H1 (cell line): Measurements from ENCODE around the gene TLR7. TPM values are rescaled to one million over a fixed set of nuclear protein-coding genes. Genes with fewer than 3 reads are reported as not detected.

Source experiments
- CTCF ChIA-PET: fragments of 300-600 bp; sonication (Branson Sonifier 250); formaldehyde crosslinking; loops from one replicate; lab custom pipeline; 2021; ENCODE audit not compliant: partially characterized antibody; lab: Charles Lee
- POLR2A ChIA-PET: fragments of 300-600 bp; sonication (Branson Sonifier 250); formaldehyde crosslinking; loops from one replicate; lab custom pipeline; 2021; ENCODE audit warnings: inconsistent platforms; ENCODE audit not compliant: partially characterized antibody; lab: Charles Lee
- DNase-seq, 2 experiments: peaks; one replicate each; pipeline versions ENCODE4 v3.0.0 to v3.0.0-alpha.2; 2010 to 2022; ENCODE audit warnings: low spot score in 2 of 2, low read depth in 1 of 2, mixed read lengths in 1 of 2
- FAIRE-seq: peaks from 2 replicates; lab custom pipeline; 2011; peaks lifted over from hg19 to GRCh38; lab: Jason Lieb, UNC
- H2AFZ ChIP-seq: 2 replicates; pipeline ENCODE4 v1.8.1; 2012; ENCODE audit warnings: low read length, inconsistent platforms
- H2AK5ac ChIP-seq: 2 replicates; pipeline ENCODE4 v1.6.1; 2013; ENCODE audit warnings: low read depth, low read length
- H2BK120ac ChIP-seq: replicated peaks from 2 replicates; pipeline ENCODE3; 2013; ENCODE audit warnings: low read depth, low read length, inconsistent platforms
- H2BK12ac ChIP-seq: 2 replicates; pipeline ENCODE4 v1.6.1; 2013; ENCODE audit warnings: low read depth, low read length
- H2BK15ac ChIP-seq: 2 replicates; pipeline ENCODE4 v1.6.1; 2013; ENCODE audit warnings: low read length
- H2BK20ac ChIP-seq: 2 replicates; pipeline ENCODE4 v1.6.1; 2013; ENCODE audit warnings: low read length
- H2BK5ac ChIP-seq: 2 replicates; pipeline ENCODE4 v1.6.1; 2013; ENCODE audit warnings: low read depth, low read length
- H3K14ac ChIP-seq: 2 replicates; pipeline ENCODE4 v1.6.1; 2013; ENCODE audit warnings: inconsistent platforms; ENCODE audit not compliant: insufficient read length
- H3K18ac ChIP-seq: 2 replicates; pipeline ENCODE4 v1.6.1; 2013; ENCODE audit warnings: low read length; ENCODE audit errors: extremely low read depth
- H3K23ac ChIP-seq: 2 replicates; pipeline ENCODE4 v1.6.1; 2013; ENCODE audit warnings: inconsistent platforms; ENCODE audit not compliant: insufficient read length
- H3K23me2 ChIP-seq: 2 replicates; pipeline ENCODE4 v1.6.1; 2013; ENCODE audit warnings: low read depth, low read length
- H3K27ac ChIP-seq: 2 replicates; pipeline ENCODE4 v1.6.1; 2011; ENCODE audit warnings: low read depth, low read length, inconsistent platforms
- H3K27me3 ChIP-seq, 4 experiments: replicated peaks in 1 of 4; 1 replicate in 1 of 4; 2 replicates in 3 of 4; pipeline versions ENCODE4 v1.6.1 to v1.8.1; 2011 to 2013; ENCODE audit warnings: low read length in 3 of 4, mild to moderate bottlenecking in 3 of 4, inconsistent platforms in 2 of 4, mixed read lengths in 2 of 4, moderate library complexity in 1 of 4; ENCODE audit not compliant: control insufficient read depth in 3 of 4, insufficient read depth in 3 of 4; ENCODE audit errors: extremely low read depth in 1 of 4
- H3K36me3 ChIP-seq, 4 experiments: 2 replicates each; pipeline versions ENCODE4 v1.6.1 to v1.8.1; 2011 to 2013; ENCODE audit warnings: mild to moderate bottlenecking in 4 of 4, low read length in 3 of 4, moderate library complexity in 2 of 4, control low read depth in 1 of 4, inconsistent platforms in 1 of 4; ENCODE audit not compliant: insufficient read depth in 4 of 4, control insufficient read depth in 2 of 4
- H3K4ac ChIP-seq: replicated peaks from 2 replicates; pipeline ENCODE3; 2013; ENCODE audit warnings: low read length, low read depth, mixed read lengths, inconsistent platforms; ENCODE audit not compliant: insufficient read length
- H3K4me1 ChIP-seq, 4 experiments: replicated peaks in 1 of 4; 1 replicate in 1 of 4; 2 replicates in 3 of 4; pipeline versions ENCODE4 v1.6.1 to v1.8.1; 2011 to 2013; ENCODE audit warnings: low read length in 3 of 4, inconsistent platforms in 2 of 4, mixed read lengths in 1 of 4; ENCODE audit not compliant: insufficient read depth in 4 of 4, control insufficient read depth in 3 of 4
- H3K4me2 ChIP-seq, 2 experiments: 2 replicates each; pipeline versions ENCODE4 v1.6.1 to v1.8.1; 2011 to 2013; ENCODE audit warnings: low read depth in 2 of 2, low read length in 2 of 2, control low read depth in 1 of 2, inconsistent platforms in 1 of 2, mild to moderate bottlenecking in 1 of 2; ENCODE audit not compliant: insufficient read depth in 1 of 2
- H3K4me3 ChIP-seq, 4 experiments: fragments of 200-600, 300-600 bp in 1 of 4; sonication (generic), shearing (Covaris generic), sonication (Bioruptor Twin) in 1 of 4; 2 replicates each; pipeline versions ENCODE4 v1.5.1 to v1.8.1; 2011 to 2016; ENCODE audit warnings: low read length in 4 of 4, low read depth in 3 of 4, control low read depth in 2 of 4, inconsistent platforms in 2 of 4, mild to moderate bottlenecking in 2 of 4, mixed read lengths in 1 of 4, moderate library complexity in 1 of 4; ENCODE audit not compliant: insufficient read depth in 2 of 4; ENCODE audit errors: extremely low read depth in 1 of 4
- H3K56ac ChIP-seq: replicated peaks from 2 replicates; pipeline ENCODE3; 2013; ENCODE audit warnings: low read depth, mild to moderate bottlenecking, mixed read lengths, low read length, inconsistent platforms; ENCODE audit not compliant: insufficient read length
- H3K79me1 ChIP-seq: 2 replicates; pipeline ENCODE4 v1.6.1; 2013; ENCODE audit warnings: low read depth, low read length, control low read depth
- H3K79me2 ChIP-seq, 2 experiments: 2 replicates each; pipeline versions ENCODE4 v1.6.1 to v1.8.1; 2012 to 2013; ENCODE audit warnings: low read length in 2 of 2, mild to moderate bottlenecking in 2 of 2, inconsistent platforms in 1 of 2; ENCODE audit not compliant: insufficient read depth in 2 of 2, control insufficient read depth in 1 of 2
- H3K9ac ChIP-seq, 4 experiments: replicated peaks in 1 of 4; 1 replicate in 1 of 4; 2 replicates in 3 of 4; pipeline versions ENCODE4 v1.6.1 to v1.8.1; 2011 to 2013; ENCODE audit warnings: low read depth in 3 of 4, low read length in 3 of 4, control low read depth in 2 of 4, mild to moderate bottlenecking in 2 of 4, moderate library complexity in 2 of 4, inconsistent platforms in 1 of 4; ENCODE audit errors: extremely low read depth in 1 of 4
- H3K9me3 ChIP-seq, 2 experiments: 2 replicates each; pipeline versions ENCODE4 v1.6.1 to v1.8.1; 2012 to 2013; ENCODE audit warnings: mild to moderate bottlenecking in 2 of 2, moderate library complexity in 2 of 2, control low read depth in 1 of 2, inconsistent platforms in 1 of 2, low read depth in 1 of 2, low read length in 1 of 2, mixed read lengths in 1 of 2; ENCODE audit not compliant: insufficient read depth in 2 of 2
- H4K20me1 ChIP-seq, 2 experiments: replicated peaks in 1 of 2; 2 replicates each; pipeline versions ENCODE3 to v1.8.1; 2011 to 2013; ENCODE audit warnings: inconsistent platforms in 2 of 2, low read length in 2 of 2, mild to moderate bottlenecking in 1 of 2; ENCODE audit not compliant: insufficient read depth in 2 of 2, control insufficient read depth in 1 of 2
- H4K5ac ChIP-seq: 2 replicates; pipeline ENCODE4 v1.6.1; 2013; ENCODE audit warnings: low read length, low read depth, mixed read lengths, inconsistent platforms; ENCODE audit not compliant: insufficient read length
- H4K8ac ChIP-seq: 2 replicates; pipeline ENCODE4 v1.8.0; 2013; ENCODE audit warnings: mild to moderate bottlenecking, moderate library complexity, low read length, inconsistent platforms; ENCODE audit not compliant: insufficient read depth; ENCODE audit errors: extremely low read depth
- H4K91ac ChIP-seq: replicated peaks from 2 replicates; pipeline ENCODE3; 2013; ENCODE audit warnings: low read length, mixed read lengths, inconsistent platforms; ENCODE audit not compliant: insufficient read length
- ASH2L ChIP-seq: fragments of 200-600, 300-600 bp; sonication (generic); IDR thresholded peaks from one replicate; pipeline ENCODE4 v1.7.1; 2017; ENCODE audit warnings: low read length
- BRCA1 ChIP-seq: IDR thresholded peaks from 2 replicates; pipeline ENCODE4 v1.6.1; 2012; ENCODE audit warnings: low read depth, low read length, improper control_type of control experiment
- FOSL1 ChIP-seq: IDR thresholded peaks from 2 replicates; pipeline ENCODE4 v1.6.1; 2011; ENCODE audit warnings: mild to moderate bottlenecking, low read depth, low read length, moderate library complexity; ENCODE audit not compliant: insufficient read depth
- GTF2F1 ChIP-seq: IDR thresholded peaks from 2 replicates; pipeline ENCODE4 v1.6.1; 2012; ENCODE audit warnings: low read depth, low read length, improper control_type of control experiment, borderline replicate concordance
- KDM1A ChIP-seq: fragments of 200-600, 300-600 bp; sonication (generic); IDR thresholded peaks from 2 replicates; pipeline ENCODE4 v1.7.1; 2016; ENCODE audit warnings: mild to moderate bottlenecking, low read length, borderline replicate concordance
- POLR2AphosphoS5 ChIP-seq: IDR thresholded peaks from 2 replicates; pipeline ENCODE4 v1.6.1; 2011; ENCODE audit warnings: low read depth, low read length
- TAF1 ChIP-seq: IDR thresholded peaks from 2 replicates; pipeline ENCODE4 v1.6.1; 2011; ENCODE audit warnings: mild to moderate bottlenecking, low read depth, low read length
- TAF7 ChIP-seq: optimal IDR thresholded peaks from 2 replicates; pipeline ENCODE3; 2011; ENCODE audit warnings: low read depth, mild to moderate bottlenecking, inconsistent platforms, low read length, moderate library complexity, borderline replicate concordance
- TCF12 ChIP-seq: IDR thresholded peaks from 2 replicates; pipeline ENCODE4 v1.6.1; 2011; ENCODE audit warnings: low read depth, mild to moderate bottlenecking, low read length
- ZNF274 ChIP-seq: IDR thresholded peaks from 2 replicates; pipeline ENCODE4 v1.7.0; 2012; ENCODE audit warnings: low read length, borderline replicate concordance; ENCODE audit errors: extremely low read depth
- WGBS, 2 experiments: shearing (Covaris generic) in 1 of 2; methylation state at CpG; one replicate each; pipeline versions ENCODE4 v1.1.6 to v1.1.7; 2013 to 2015; ENCODE audit warnings: low lambda C conversion rate in 2 of 2, mixed read lengths in 2 of 2, inconsistent platforms in 1 of 2, low coverage in 1 of 2, missing lambda C conversion rate in 1 of 2; ENCODE audit not compliant: insufficient replicate concordance in 2 of 2, insufficient coverage in 1 of 2, insufficient read length in 1 of 2; ENCODE audit errors: extremely low coverage in 1 of 2, missing lambda C conversion rate in 1 of 2; 5-methylcytosine and 5-hydroxymethylcytosine counted together
- polyA plus RNA-seq, 7 experiments: library from polyadenylated mRNA; depleted of rRNA in 3 of 7; stranded (reverse) in 5 of 7; unstranded in 2 of 7; fragments of >200 nt in 5 of 7; fragments of 200-250 nt in 2 of 7; gene quantifications; 1 replicate in 5 of 7; 2 replicates in 1 of 7; 4 replicates in 1 of 7; pipeline versions ENCODE4 v1.2.1 to v1.2.3, GENCODE V29; 2011 to 2013; ENCODE audit warnings: missing spikeins in 2 of 7, mixed read lengths in 2 of 7
- total RNA-seq: library from RNA; stranded (reverse); fragmentation: NEBNext Ultra II Directional; extraction: Animal tissue kit (Norgen Biotek cat#: 25700); gene quantifications from 2 replicates; pipeline ENCODE4 v1.2.1, GENCODE V29; 2021

TLR7 gene
- total and polyA plus RNA-seq, 2 of the 8 experiments (the other 6 are each of a cell fraction or from before 2014, with no cell fraction given): 0.02 TPM; not detected in 1

DNA sequence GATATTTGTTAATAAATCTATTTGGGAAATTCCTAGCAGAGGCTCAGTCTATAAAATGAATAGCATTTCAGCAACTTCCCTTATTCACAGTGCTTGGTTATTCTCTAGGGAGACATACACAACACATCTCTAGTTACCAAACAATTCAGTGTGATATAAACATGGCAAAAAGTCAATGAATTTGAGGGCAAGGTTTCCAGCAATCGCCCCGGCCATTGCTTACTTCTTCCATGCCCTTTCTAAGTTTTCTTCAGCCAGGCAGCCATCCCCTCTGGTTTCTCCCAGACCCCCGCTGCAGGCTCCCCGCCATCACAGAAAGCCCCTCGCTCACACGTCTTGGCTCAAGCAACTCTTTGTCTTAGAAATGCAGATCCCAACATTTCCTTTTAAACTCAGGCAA lies 4.4 kb downstream of the TLR7 start:
- no peak overlapping the region for H4K8ac ChIP-seq
- H2BK12ac ChIP-seq: no peak overlapping the region
- no peak overlapping the region for H3K56ac ChIP-seq
- H3K79me2 ChIP-seq: no peaks in the 10 kb centered on the region
- H2BK120ac ChIP-seq: no peak overlapping the region
- no peak overlapping the region for H3K18ac ChIP-seq
- no peak overlapping the region for H3K14ac ChIP-seq
- FAIRE-seq (no peak), DNase-seq (no peak)
- H3K4me1 ChIP-seq: no peaks in the 10 kb centered on the region
- H2AFZ ChIP-seq: no peak overlapping the region; the same call in 1 of the 2 replicates
- H4K20me1 ChIP-seq: no peaks in the 10 kb centered on the region
- no peak overlapping the region for H4K5ac ChIP-seq
- H2AK5ac ChIP-seq: no peak overlapping the region
- H3K79me1 ChIP-seq: no peaks in the 10 kb centered on the region
- no peak overlapping the region for H3K27ac ChIP-seq
- no peak overlapping the region for H3K9ac ChIP-seq
- H3K23me2 ChIP-seq: no peaks in the 10 kb centered on the region
- TF ChIP-seq FOSL1 (no peak), ZNF274 (no peak), BRCA1 (no peak), TAF1 (no peak), GTF2F1 (no peak), POLR2AphosphoS5 (no peak), TAF7 (no peak), ASH2L (no peak), TCF12 (no peak), KDM1A (no peak)
- no peak overlapping the region for H4K91ac ChIP-seq
- H3K36me3 ChIP-seq: no peaks in the 10 kb centered on the region
- ChIA-PET CTCF (no interaction called here), POLR2A (no interaction called here)
- no peak overlapping the region for H3K4ac ChIP-seq
- H2BK15ac ChIP-seq: no peak overlapping the region
- H3K27me3 ChIP-seq: no peaks in the 10 kb centered on the region
- H3K4me3 ChIP-seq: no peak overlapping the region
- 93% methylated on average over 6 of the region's 6 CpGs; no CpG with 5 or more reads in 1 of the 2 experiments for WGBS, 2 experiments
- H3K23ac ChIP-seq: no peak overlapping the region
- H2BK20ac ChIP-seq: no peak overlapping the region
- no peaks in the 10 kb centered on the region for H3K9me3 ChIP-seq
- no peak overlapping the region for H2BK5ac ChIP-seq
- no peak overlapping the region for H3K4me2 ChIP-seq
